Measurements from ENCODE around the gene MRPL58. TPM values are rescaled to one million over a fixed set of nuclear protein-coding genes. Genes with fewer than 3 reads are reported as not detected.
A peak's percentile ranks its signal among the peaks of the same experiment; 100 is the strongest.

The MRPL58 gene
- total and polyA plus RNA-seq, 2 experiments from 2014 or later, result 29.8 to 39.3 TPM

DNA sequence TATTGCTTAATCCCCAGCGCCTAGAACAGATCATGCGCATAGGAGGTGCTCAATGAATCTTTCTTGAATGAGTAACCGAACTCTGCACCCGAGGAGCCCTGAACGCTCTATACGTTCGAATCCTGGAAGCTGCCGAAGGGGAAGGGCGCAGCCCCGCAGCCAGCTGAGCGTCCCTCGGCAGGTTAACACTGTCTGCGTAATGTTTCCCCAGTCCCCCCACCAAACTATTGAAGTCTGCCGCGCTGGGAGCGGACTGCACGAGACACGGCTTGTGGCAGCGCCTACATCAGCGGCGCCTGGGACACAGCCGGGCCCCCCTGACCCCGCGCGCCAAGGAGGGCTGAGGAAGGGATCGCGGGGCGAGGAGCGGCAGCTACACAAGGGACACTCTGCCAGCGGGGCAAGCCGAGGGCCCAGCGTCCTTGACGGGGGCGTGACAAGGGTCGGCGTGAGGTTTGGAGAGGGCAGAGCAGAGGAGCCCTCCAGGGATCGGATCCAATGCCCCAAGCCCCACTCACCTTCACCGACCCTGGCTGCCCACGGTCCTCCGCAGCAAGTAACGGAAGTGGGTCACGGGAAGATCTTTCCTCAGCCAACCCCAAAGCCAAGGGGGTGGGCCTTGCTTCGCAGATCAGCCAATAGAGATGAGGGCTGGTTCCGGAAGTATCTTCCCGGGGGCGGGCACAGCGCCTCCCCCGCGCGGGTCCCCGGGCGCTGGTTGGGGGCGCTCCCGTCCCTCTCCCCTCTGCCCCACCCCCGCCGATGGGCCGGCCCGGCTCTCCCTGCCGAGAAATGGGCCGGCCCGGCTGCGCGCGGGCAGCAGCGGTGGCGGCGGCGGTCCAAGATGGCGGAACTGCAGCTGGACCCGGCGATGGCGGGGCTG, 34.2 kb downstream of the MRPL58 start, which contains the start of the genes ATP5PD and KCTD2:
Gene ATP5PD (minus strand): TSS at position 563 of the 883 bp plus-strand sequence. CDS start 4,319 bp downstream, outside the sequence.
Gene KCTD2 (plus strand): TSS at position 819 of the 883 bp plus-strand sequence. CDS start 26 bp downstream, at position 845.
- peak within 1 kb of the TSS; percentile 94 for H3K27ac ChIP-seq
- peak; percentile 97 for DNase-seq (ENCODE audit: low spot score)
- H2AFZ ChIP-seq, result peak within 1 kb of the TSS; percentile 64
- no peaks in the 10 kb centered on the region for H4K20me1 ChIP-seq (ENCODE audit: insufficient read depth, poor library complexity, severe bottlenecking)
- WGBS (ENCODE audit: low lambda C conversion rate, missing lambda C conversion rate), result under 1% methylated on average over 39 of the region's 72 CpGs
- H3K9me2 ChIP-seq (replicated peaks; ENCODE audit: insufficient read depth), result no peaks in the 10 kb centered on the region
- peak within 1 kb of the TSS; percentile 90 for H3K4me2 ChIP-seq
- H3K36me3 ChIP-seq (replicated peaks; ENCODE audit: insufficient read depth, low read depth), result no peaks in the 10 kb centered on the region
- no peaks in the 10 kb centered on the region for H3K9me3 ChIP-seq (ENCODE audit: low read depth)
- peaks cover 56% of the 10 kb centered on the region for H3K79me2 ChIP-seq
- H3K4me1 ChIP-seq (ENCODE audit: insufficient read depth), result peaks cover 10% of the 10 kb centered on the region
- peak within 1 kb of the TSS; percentile 82 for H3K4me3 ChIP-seq
- TF ChIP-seq EZH2 (IDR thresholded peaks at IDR 0.05; ENCODE audit: borderline replicate concordance) (no peak), EZH2phosphoT487 (IDR thresholded peaks at IDR 0.05; ENCODE audit: low read depth, severe bottlenecking, unreplicated experiment) (no peak)
- TF ChIP-seq, protein P1, sequence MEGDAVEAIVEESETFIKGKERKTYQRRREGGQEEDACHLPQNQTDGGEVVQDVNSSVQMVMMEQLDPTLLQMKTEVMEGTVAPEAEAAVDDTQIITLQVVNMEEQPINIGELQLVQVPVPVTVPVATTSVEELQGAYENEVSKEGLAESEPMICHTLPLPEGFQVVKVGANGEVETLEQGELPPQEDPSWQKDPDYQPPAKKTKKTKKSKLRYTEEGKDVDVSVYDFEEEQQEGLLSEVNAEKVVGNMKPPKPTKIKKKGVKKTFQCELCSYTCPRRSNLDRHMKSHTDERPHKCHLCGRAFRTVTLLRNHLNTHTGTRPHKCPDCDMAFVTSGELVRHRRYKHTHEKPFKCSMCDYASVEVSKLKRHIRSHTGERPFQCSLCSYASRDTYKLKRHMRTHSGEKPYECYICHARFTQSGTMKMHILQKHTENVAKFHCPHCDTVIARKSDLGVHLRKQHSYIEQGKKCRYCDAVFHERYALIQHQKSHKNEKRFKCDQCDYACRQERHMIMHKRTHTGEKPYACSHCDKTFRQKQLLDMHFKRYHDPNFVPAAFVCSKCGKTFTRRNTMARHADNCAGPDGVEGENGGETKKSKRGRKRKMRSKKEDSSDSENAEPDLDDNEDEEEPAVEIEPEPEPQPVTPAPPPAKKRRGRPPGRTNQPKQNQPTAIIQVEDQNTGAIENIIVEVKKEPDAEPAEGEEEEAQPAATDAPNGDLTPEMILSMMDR (IDR thresholded peaks at IDR 0.05; ENCODE audit: poor library complexity), result no peak
- no peaks in the 10 kb centered on the region for H3K27me3 ChIP-seq

GRCh38 chr17:75047398-75048098, 35.1 kb downstream of the MRPL58 start:
- Histone ChIP-seq H4K20me1 (ENCODE audit: insufficient read depth, poor library complexity, severe bottlenecking) (no peaks in the 10 kb centered on the region), H3K4me1 (ENCODE audit: insufficient read depth) (peaks cover 10% of the 10 kb centered on the region), H3K4me3 (peak overlapping the region; percentile 82), H3K9me2 (replicated peaks; ENCODE audit: insufficient read depth) (no peaks in the 10 kb centered on the region), H3K36me3 (replicated peaks; ENCODE audit: insufficient read depth, low read depth) (no peaks in the 10 kb centered on the region), H3K9me3 (ENCODE audit: low read depth) (no peaks in the 10 kb centered on the region), H3K79me2 (peaks cover 60% of the 10 kb centered on the region), H3K4me2 (peak overlapping the region; percentile 90), H3K27me3 (no peaks in the 10 kb centered on the region), H2AFZ (peak overlapping the region; percentile 42), H3K27ac (peak overlapping the region; percentile 73)
- DNase-seq (ENCODE audit: low spot score), result peak; percentile 50
- TF ChIP-seq EZH2 (IDR thresholded peaks at IDR 0.05; ENCODE audit: borderline replicate concordance) (no peak), EZH2phosphoT487 (IDR thresholded peaks at IDR 0.05; ENCODE audit: low read depth, severe bottlenecking, unreplicated experiment) (no peak)
- TF ChIP-seq, protein P1 (IDR thresholded peaks at IDR 0.05; ENCODE audit: poor library complexity), result no peak
- WGBS (ENCODE audit: low lambda C conversion rate, missing lambda C conversion rate), result 3% methylated on average over 18 of the region's 38 CpGs

DNA sequence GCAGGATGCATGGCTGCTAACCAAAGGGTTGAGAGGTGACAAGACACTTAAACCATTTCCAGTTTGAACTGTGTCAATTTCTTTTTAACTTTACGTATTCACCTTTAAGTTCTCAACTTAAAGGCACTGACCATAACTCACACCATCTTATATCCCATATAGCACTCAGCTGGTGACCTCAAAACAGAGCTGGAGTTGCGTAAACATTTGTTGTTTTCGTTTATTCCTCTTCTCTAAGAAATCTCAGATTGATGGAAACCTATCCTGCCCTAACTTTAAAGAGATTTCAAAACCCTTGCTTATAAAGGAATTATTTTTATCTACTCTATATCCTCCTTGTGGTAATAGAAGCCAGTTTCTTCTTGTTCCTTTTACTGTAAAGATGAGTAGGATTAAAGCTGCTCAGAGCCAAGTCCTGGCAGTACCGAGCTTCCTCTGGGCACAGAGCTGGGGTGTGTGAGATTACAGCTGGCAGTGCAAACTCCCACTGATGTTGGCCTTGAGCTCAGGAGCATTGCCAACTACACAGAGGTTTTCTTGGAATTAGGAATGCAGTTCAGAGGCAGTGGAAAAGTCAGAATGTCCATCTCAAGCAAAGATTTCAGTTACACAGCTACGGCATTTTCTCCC, 35.9 kb downstream of the MRPL58 start:
- Histone ChIP-seq H3K4me2 (peak overlapping the region; percentile 90), H3K4me1 (ENCODE audit: insufficient read depth) (peaks cover 10% of the 10 kb centered on the region), H3K79me2 (peaks cover 52% of the 10 kb centered on the region), H3K27me3 (no peaks in the 10 kb centered on the region), H3K36me3 (replicated peaks; ENCODE audit: insufficient read depth, low read depth) (no peaks in the 10 kb centered on the region), H4K20me1 (ENCODE audit: insufficient read depth, poor library complexity, severe bottlenecking) (no peaks in the 10 kb centered on the region), H3K9me3 (ENCODE audit: low read depth) (no peaks in the 10 kb centered on the region), H3K9me2 (replicated peaks; ENCODE audit: insufficient read depth) (no peaks in the 10 kb centered on the region), H3K4me3 (no peak overlapping the region), H3K27ac (peak overlapping the region; percentile 73), H2AFZ (no peak overlapping the region)
- WGBS (ENCODE audit: low lambda C conversion rate, missing lambda C conversion rate), result 55% methylated on average over 5 of the region's 5 CpGs
- no peak for DNase-seq (ENCODE audit: low spot score)
- TF ChIP-seq EZH2phosphoT487 (IDR thresholded peaks at IDR 0.05; ENCODE audit: low read depth, severe bottlenecking, unreplicated experiment), result no peak
- TF ChIP-seq EZH2 (IDR thresholded peaks at IDR 0.05; ENCODE audit: borderline replicate concordance), result no peak
- TF ChIP-seq, protein P1 (IDR thresholded peaks at IDR 0.05; ENCODE audit: poor library complexity), result no peak
